GM18517 (cell line): Measurements from ENCODE around the gene B3GLCT.
A peak's percentile ranks its signal among the peaks of the same experiment; 100 is the strongest.
"Not testable (repeated sequence)": the region's sequence is repeated elsewhere in the genome, so short reads cannot be mapped to it uniquely, and the experiment has no call there.

Experiments
- ATAC-seq: cut with Tn5 transposase; IDR thresholded peaks from one replicate; pipeline ENCODE4 v1.9.1; 2021; ENCODE audit warnings: mild to moderate bottlenecking, moderate library complexity; ENCODE audit not compliant: unreplicated experiment

Gene B3GLCT

GRCh38 chr13:31182987-31183386 is 16.8 kb upstream of the B3GLCT start:
- no peak for ATAC-seq

- no peak for ATAC-seq
These were observed 15.3 kb upstream of the B3GLCT start for GRCh38 chr13:31184451-31184850.

- no peak for ATAC-seq
These were observed 14.7 kb upstream of the B3GLCT start for GRCh38 chr13:31184981-31185645.

- ATAC-seq = no peak
These were observed 8.0 kb upstream of the B3GLCT start for GRCh38 chr13:31191748-31192147.

- ATAC-seq = no peak
These were observed 7.5 kb upstream of the B3GLCT start for GRCh38 chr13:31192306-31192705.

GRCh38 chr13:31195616-31196015 is 4.2 kb upstream of the B3GLCT start:
- ATAC-seq = no peak

GRCh38 chr13:31196992-31197391 is 2.8 kb upstream of the B3GLCT start:
- ATAC-seq = no peak

GRCh38 chr13:31198519-31198918 is 1.3 kb upstream of the B3GLCT start:
- no peak for ATAC-seq

GRCh38 chr13:31199527-31199848 is 287 bp upstream of the B3GLCT start:
- ATAC-seq = peak; percentile 7

- peak; percentile 30 for ATAC-seq
These were observed 829 bp downstream of the B3GLCT start for GRCh38 chr13:31200637-31200971.

- ATAC-seq = no peak
These were observed 1.7 kb downstream of the B3GLCT start for GRCh38 chr13:31201341-31202031.

GRCh38 chr13:31204592-31204991 is 4.8 kb downstream of the B3GLCT start:
- ATAC-seq = no peak

GRCh38 chr13:31207661-31208552 is 8.1 kb downstream of the B3GLCT start:
- ATAC-seq = no peak

GRCh38 chr13:31208559-31209122 is 8.9 kb downstream of the B3GLCT start:
- no peak for ATAC-seq

GRCh38 chr13:31209172-31209840 is 9.5 kb downstream of the B3GLCT start:
- ATAC-seq = no peak

GRCh38 chr13:31209841-31210210 is 10.1 kb downstream of the B3GLCT start:
- ATAC-seq = no peak

GRCh38 chr13:31213651-31214289 is 14.0 kb downstream of the B3GLCT start:
- ATAC-seq = no peak

- no peak for ATAC-seq
These were observed 14.7 kb downstream of the B3GLCT start for GRCh38 chr13:31214435-31214834.

- ATAC-seq = not testable (repeated sequence)
These were observed 17.1 kb downstream of the B3GLCT start for GRCh38 chr13:31216916-31217315.

- no peak for ATAC-seq
These were observed 20.3 kb downstream of the B3GLCT start for GRCh38 chr13:31219909-31220598.
